Left lung (tissue), 10 donors: ENCODE results near the gene SLC38A3. TPM values are rescaled to one million over a fixed set of nuclear protein-coding genes. Genes with fewer than 3 reads are reported as not detected.

ENCODE experiments used
- ATAC-seq: fragments of 200-7000 bp; cut with Tn5 transposase; one replicate; pipeline ENCODE4 v1.9.1; 2020; ENCODE audit warnings: moderate library complexity
- DNase-seq, 4 donors: peaks; one replicate each; pipeline ENCODE4 v3.0.0-alpha.2; 2013 to 2020
- H3K27ac ChIP-seq, 2 donors: fragments of 200-600 bp; sonication (generic) in 1 of 2; one replicate each; pipeline versions ENCODE4 v1.5.0 to v1.8.0; 2020 to 2021
- H3K27me3 ChIP-seq, 2 donors: fragments of 200-600 bp; sonication (generic) in 1 of 2; one replicate each; pipeline versions ENCODE4 v1.5.0 to v1.8.0; 2020 to 2021
- H3K36me3 ChIP-seq, 2 donors: fragments of 200-600 bp; sonication (generic) in 1 of 2; one replicate each; pipeline versions ENCODE4 v1.5.0 to v1.8.0; 2020 to 2021
- H3K4me1 ChIP-seq, 2 donors: fragments of 200-600 bp; one replicate each; pipeline ENCODE4 v1.8.0; 2021
- H3K4me3 ChIP-seq, 2 donors: fragments of 200-600 bp; sonication (generic) in 1 of 2; one replicate each; pipeline versions ENCODE4 v1.5.0 to v1.8.0; 2020 to 2021; ENCODE audit warnings: mild to moderate bottlenecking in 1 of 2
- H3K9me3 ChIP-seq, 2 donors: fragments of 200-600 bp; sonication (generic) in 1 of 2; one replicate each; pipeline versions ENCODE4 v1.5.0 to v1.8.0; 2020 to 2021
- CTCF ChIP-seq, 2 donors: fragments of 200-600 bp; sonication (generic) in 1 of 2; IDR thresholded peaks; one replicate each; pipeline versions ENCODE4 v1.5.0 to v1.8.0; 2021; ENCODE audit warnings: antibody characterized with exemption in 2 of 2
- intact Hi-C, 2 donors: fragments of 100-400 bp; cut with DNase I; formaldehyde crosslinking; loops; one replicate each; pipeline versions ENCODE4 v1.11.2 to v1.14.2; 2022
- polyA plus RNA-seq, 6 donors: library from polyadenylated mRNA; unstranded; fragments of 120-200 nt; gene quantifications; one replicate each; pipeline ENCODE4 v1.2.1, GENCODE V29; 2013; ENCODE audit not compliant: insufficient read length in 6 of 6
- total RNA-seq, 2 donors: library from RNA; stranded (reverse); fragmentation: NEBNext Ultra II Directional; extraction: Animal tissue kit (Norgen Biotek cat#: 25700); gene quantifications; one replicate each; pipeline ENCODE4 v1.2.1, GENCODE V29; 2021
- donor health status: DM: no; HTN: yes; CAD: no.
- donor health status: DM: no; HTN: no; CAD: no.

The SLC38A3 gene
- total and polyA plus RNA-seq, 8 donors, result 0.23 to 10.9 (median 7.8) TPM; not detected in 1

- ATAC-seq, result no peak
Measured at GRCh38 chr3:50183755-50184154, 21.3 kb upstream of the SLC38A3 start.

GRCh38 chr3:50184242-50184978 lies 20.7 kb upstream of the SLC38A3 start:
- Histone ChIP-seq H3K36me3 (peaks cover 0 to 36% of the 10 kb centered on the region in 2 donors), H3K4me3 (no peak overlapping the region), H3K9me3 (no peaks in the 10 kb centered on the region), H3K27me3 (no peaks in the 10 kb centered on the region), H3K4me1 (no peaks in the 10 kb centered on the region), H3K27ac (no peak overlapping the region)
- no peak for ATAC-seq
- DNase-seq, result no peak
- intact Hi-C loops, result no loop called here
- TF ChIP-seq CTCF (IDR thresholded peaks at IDR 0.05), result no peak

More at GRCh38 chr3:50183755-50184154, 21.3 kb upstream of the SLC38A3 start:
- no peak for DNase-seq
- H3K36me3 ChIP-seq, result peaks cover 0 to 36% of the 10 kb centered on the region in 2 donors
- no peaks in the 10 kb centered on the region for H3K27me3 ChIP-seq
- H3K4me3 ChIP-seq, result no peak overlapping the region
- TF ChIP-seq CTCF (IDR thresholded peaks at IDR 0.05), result no peak
- no peaks in the 10 kb centered on the region for H3K4me1 ChIP-seq
- H3K27ac ChIP-seq, result no peak overlapping the region
- H3K9me3 ChIP-seq, result no peaks in the 10 kb centered on the region
- intact Hi-C loops, result no loop called here

GRCh38 chr3:50185230-50185629 lies 19.8 kb upstream of the SLC38A3 start:
- intact Hi-C loops, result loop anchor here in 1 of 2 donors (5.0 kb wide), 1 partner anchor 58 kb away; no protein-coding TSS in a partner anchor
- no peak for ATAC-seq
- H3K4me3 ChIP-seq, result no peak overlapping the region

GRCh38 chr3:50186096-50186495 lies 19.0 kb upstream of the SLC38A3 start:
- ATAC-seq, result no peak
- Histone ChIP-seq H3K27ac (no peak overlapping the region), H3K4me3 (no peak overlapping the region), H3K27me3 (no peaks in the 10 kb centered on the region), H3K9me3 (no peaks in the 10 kb centered on the region), H3K4me1 (peaks cover 0 to 5% of the 10 kb centered on the region in 2 donors), H3K36me3 (peaks cover 0 to 36% of the 10 kb centered on the region in 2 donors)
- TF ChIP-seq CTCF (IDR thresholded peaks at IDR 0.05), result no peak
- intact Hi-C loops, result loop anchor here in 1 of 2 donors (5.0 kb wide), 1 partner anchor 59 kb away; no protein-coding TSS in a partner anchor
- no peak for DNase-seq

More at GRCh38 chr3:50185230-50185629, 19.8 kb upstream of the SLC38A3 start:
- Histone ChIP-seq H3K9me3 (no peaks in the 10 kb centered on the region), H3K27ac (no peak overlapping the region), H3K4me1 (no peaks in the 10 kb centered on the region), H3K36me3 (peaks cover 0 to 36% of the 10 kb centered on the region in 2 donors), H3K27me3 (no peaks in the 10 kb centered on the region)
- no peak for TF ChIP-seq CTCF (IDR thresholded peaks at IDR 0.05)
- DNase-seq, result no peak

GRCh38 chr3:50187750-50188149 lies 17.3 kb upstream of the SLC38A3 start:
- H3K36me3 ChIP-seq, result peaks cover 0 to 33% of the 10 kb centered on the region in 2 donors
- H3K27me3 ChIP-seq, result peaks cover 0 to 3% of the 10 kb centered on the region in 2 donors
- ATAC-seq, result no peak
- H3K4me1 ChIP-seq, result peaks cover 1 to 9% of the 10 kb centered on the region in 2 donors
- no peaks in the 10 kb centered on the region for H3K9me3 ChIP-seq
- TF ChIP-seq CTCF (IDR thresholded peaks at IDR 0.05), result no peak
- intact Hi-C loops, result loop anchor here in 1 of 2 donors (5.0 kb wide), 1 partner anchor 60 kb away; no protein-coding TSS in a partner anchor
- H3K4me3 ChIP-seq, result no peak overlapping the region
- DNase-seq, result no peak
- H3K27ac ChIP-seq, result no peak overlapping the region
